ENCODE data around the gene ANKRD33.

ANKRD33 gene

DNA sequence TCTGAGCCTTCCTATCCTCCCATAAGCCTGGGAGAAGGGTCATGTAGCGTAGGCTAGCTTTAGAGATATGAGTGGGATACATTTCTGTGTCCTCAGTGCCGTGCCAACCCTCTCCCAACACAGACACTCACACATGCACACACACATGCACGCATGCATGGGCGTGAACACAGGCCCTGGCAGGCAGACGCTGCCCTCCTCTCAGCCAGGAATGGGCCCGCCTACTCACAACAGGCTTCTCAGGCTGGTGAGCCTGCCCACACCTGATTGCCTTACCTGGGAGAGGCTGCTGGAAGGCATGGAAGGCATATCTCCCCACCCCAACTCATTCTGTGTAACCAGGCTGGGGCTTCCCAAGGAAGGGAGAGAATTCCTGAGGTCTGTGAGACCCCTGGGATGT is 50.8 kb downstream of the ANKRD33 start:
- H3K4me2 ChIP-seq (ENCODE audit: low read depth, low read length), result no peak overlapping the region
- H3K79me2 ChIP-seq (ENCODE audit: low read length), result no peaks in the 10 kb centered on the region
- H3K27ac ChIP-seq (ENCODE audit: low read length), result no peak overlapping the region
- H3K4me1 ChIP-seq (ENCODE audit: low read length), result no peaks in the 10 kb centered on the region
- H4K20me1 ChIP-seq (ENCODE audit: insufficient read depth, low read length), result no peaks in the 10 kb centered on the region
- DNase-seq, result no peak
- TF ChIP-seq EZH2 (optimal IDR thresholded peaks at IDR 0.05; ENCODE audit: low read depth, low read length) (no peak), EZH2phosphoT487 (IDR thresholded peaks at IDR 0.05; ENCODE audit: low read length) (no peak)
- TF ChIP-seq, protein P1, sequence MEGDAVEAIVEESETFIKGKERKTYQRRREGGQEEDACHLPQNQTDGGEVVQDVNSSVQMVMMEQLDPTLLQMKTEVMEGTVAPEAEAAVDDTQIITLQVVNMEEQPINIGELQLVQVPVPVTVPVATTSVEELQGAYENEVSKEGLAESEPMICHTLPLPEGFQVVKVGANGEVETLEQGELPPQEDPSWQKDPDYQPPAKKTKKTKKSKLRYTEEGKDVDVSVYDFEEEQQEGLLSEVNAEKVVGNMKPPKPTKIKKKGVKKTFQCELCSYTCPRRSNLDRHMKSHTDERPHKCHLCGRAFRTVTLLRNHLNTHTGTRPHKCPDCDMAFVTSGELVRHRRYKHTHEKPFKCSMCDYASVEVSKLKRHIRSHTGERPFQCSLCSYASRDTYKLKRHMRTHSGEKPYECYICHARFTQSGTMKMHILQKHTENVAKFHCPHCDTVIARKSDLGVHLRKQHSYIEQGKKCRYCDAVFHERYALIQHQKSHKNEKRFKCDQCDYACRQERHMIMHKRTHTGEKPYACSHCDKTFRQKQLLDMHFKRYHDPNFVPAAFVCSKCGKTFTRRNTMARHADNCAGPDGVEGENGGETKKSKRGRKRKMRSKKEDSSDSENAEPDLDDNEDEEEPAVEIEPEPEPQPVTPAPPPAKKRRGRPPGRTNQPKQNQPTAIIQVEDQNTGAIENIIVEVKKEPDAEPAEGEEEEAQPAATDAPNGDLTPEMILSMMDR (IDR thresholded peaks at IDR 0.05; ENCODE audit: low read length), result no peak
- H3K4me3 ChIP-seq (ENCODE audit: low read length), result no peak overlapping the region
- H3K9ac ChIP-seq (ENCODE audit: low read length), result no peak overlapping the region
- no peaks in the 10 kb centered on the region for H3K9me2 ChIP-seq (replicated peaks; ENCODE audit: insufficient read depth, low read length)
- H3F3A ChIP-seq (ENCODE audit: insufficient read depth, low read length), result no peaks in the 10 kb centered on the region
- H3K36me3 ChIP-seq (replicated peaks; ENCODE audit: insufficient read depth, low read length), result no peaks in the 10 kb centered on the region
- H2AFZ ChIP-seq (ENCODE audit: low read length), result no peak overlapping the region
- H3K27me3 ChIP-seq (replicated peaks; ENCODE audit: insufficient read depth, low read length), result peaks cover 5% of the 10 kb centered on the region
- no peaks in the 10 kb centered on the region for H3K9me3 ChIP-seq (replicated peaks; ENCODE audit: insufficient read depth, low read length)

DNA sequence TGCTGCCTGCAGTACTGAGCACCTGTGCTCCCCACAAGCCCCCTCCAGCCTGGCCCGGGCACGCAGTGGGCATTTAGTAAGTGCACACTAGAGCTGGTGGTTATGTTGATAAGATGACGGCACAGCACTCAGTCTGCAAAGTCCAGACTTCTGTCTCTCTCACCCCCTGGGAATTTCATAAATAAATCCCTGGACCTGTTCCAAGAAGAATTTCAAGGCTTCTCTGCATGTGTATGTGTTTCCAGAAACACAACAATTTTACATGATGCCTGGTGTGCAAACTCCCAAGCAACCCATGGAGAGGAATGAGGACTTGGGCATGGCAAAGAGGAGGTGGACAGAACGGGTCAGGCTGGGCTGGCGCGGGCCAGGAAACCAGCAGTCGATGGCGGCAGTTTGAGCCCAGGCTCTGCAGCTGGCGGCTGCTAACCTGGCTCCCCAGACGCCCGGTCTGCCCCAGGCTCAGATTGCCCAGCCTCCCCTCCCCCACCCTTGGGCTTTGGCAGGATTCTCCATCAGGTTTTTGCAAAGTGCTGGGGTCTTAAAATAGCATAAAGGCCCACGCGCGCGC is 53.2 kb downstream of the ANKRD33 start:
- Histone ChIP-seq H3K36me3 (replicated peaks; ENCODE audit: insufficient read depth, low read length) (no peaks in the 10 kb centered on the region), H3K4me1 (ENCODE audit: low read length) (no peaks in the 10 kb centered on the region), H3F3A (ENCODE audit: insufficient read depth, low read length) (no peaks in the 10 kb centered on the region), H3K9me2 (replicated peaks; ENCODE audit: insufficient read depth, low read length) (no peaks in the 10 kb centered on the region), H3K79me2 (ENCODE audit: low read length) (no peaks in the 10 kb centered on the region), H3K4me2 (ENCODE audit: low read depth, low read length) (no peak overlapping the region), H3K4me3 (ENCODE audit: low read length) (no peak overlapping the region), H3K9me3 (replicated peaks; ENCODE audit: insufficient read depth, low read length) (no peaks in the 10 kb centered on the region), H3K27me3 (replicated peaks; ENCODE audit: insufficient read depth, low read length) (peaks cover 15% of the 10 kb centered on the region), H3K9ac (ENCODE audit: low read length) (no peak overlapping the region), H3K27ac (ENCODE audit: low read length) (no peak overlapping the region), H4K20me1 (ENCODE audit: insufficient read depth, low read length) (no peaks in the 10 kb centered on the region), H2AFZ (ENCODE audit: low read length) (no peak overlapping the region)
- TF ChIP-seq EZH2phosphoT487 (IDR thresholded peaks at IDR 0.05; ENCODE audit: low read length) (no peak), EZH2 (optimal IDR thresholded peaks at IDR 0.05; ENCODE audit: low read depth, low read length) (no peak)
- TF ChIP-seq, protein P1 (IDR thresholded peaks at IDR 0.05; ENCODE audit: low read length), result no peak
- DNase-seq, result no peak
